WTC11 (cell line): ENCODE measurements around the gene ZNF277.

ENCODE experiments used
- ATF2 ChIP-seq: sonication (generic); formaldehyde crosslinking; IDR thresholded peaks from 2 replicates; pipeline ENCODE4 v1.8.1; 2022; ENCODE audit warnings: low read depth, missing genetic modification reagents, borderline replicate concordance
- CTCF ChIP-seq: fragments of 200-600 bp; IDR thresholded peaks from 2 replicates; pipeline ENCODE4 v1.8.0; 2022; ENCODE audit warnings: antibody characterized with exemption
- GRHL2 ChIP-seq: fragments of 250-450 bp; sonication (Bioruptor Pico); IDR thresholded peaks from 2 replicates; pipeline ENCODE4 v1.8.0; 2022; ENCODE audit warnings: mild to moderate bottlenecking, moderate library complexity; ENCODE audit not compliant: insufficient replicate concordance, severe bottlenecking
- JUN ChIP-seq: sonication (generic); formaldehyde crosslinking; IDR thresholded peaks from 2 replicates; pipeline ENCODE4 v1.8.0; 2023; ENCODE audit warnings: mild to moderate bottlenecking, missing genetic modification reagents
- MAX ChIP-seq: sonication (generic); formaldehyde crosslinking; IDR thresholded peaks from 2 replicates; pipeline ENCODE4 v1.8.0; 2022; ENCODE audit warnings: mild to moderate bottlenecking, missing genetic modification reagents

GRCh38 chr7:112271162-112271561 is 64.7 kb downstream of the ZNF277 start:
- no peak for TF ChIP-seq CTCF
- TF ChIP-seq JUN (CRISPR knock-in tag): no peak
- no peak for TF ChIP-seq MAX
- no peak for TF ChIP-seq GRHL2 (CRISPR knock-in tag)
- no peak for TF ChIP-seq ATF2 (CRISPR knock-in tag)
